DMS53 treated with DMSO at 0.1 percent for 48 hours (cell line): ENCODE measurements around the gene IL3RA.
"Not testable (repeated sequence)": the region's sequence is repeated elsewhere in the genome, so short reads cannot be mapped to it uniquely, and the experiment has no call there.

ENCODE experiments used
- DNase-seq: peaks from one replicate; lab custom pipeline; 2025; ENCODE audit not compliant: unreplicated experiment; lab: John Stamatoyannopoulos, UW

Gene IL3RA

DNA sequence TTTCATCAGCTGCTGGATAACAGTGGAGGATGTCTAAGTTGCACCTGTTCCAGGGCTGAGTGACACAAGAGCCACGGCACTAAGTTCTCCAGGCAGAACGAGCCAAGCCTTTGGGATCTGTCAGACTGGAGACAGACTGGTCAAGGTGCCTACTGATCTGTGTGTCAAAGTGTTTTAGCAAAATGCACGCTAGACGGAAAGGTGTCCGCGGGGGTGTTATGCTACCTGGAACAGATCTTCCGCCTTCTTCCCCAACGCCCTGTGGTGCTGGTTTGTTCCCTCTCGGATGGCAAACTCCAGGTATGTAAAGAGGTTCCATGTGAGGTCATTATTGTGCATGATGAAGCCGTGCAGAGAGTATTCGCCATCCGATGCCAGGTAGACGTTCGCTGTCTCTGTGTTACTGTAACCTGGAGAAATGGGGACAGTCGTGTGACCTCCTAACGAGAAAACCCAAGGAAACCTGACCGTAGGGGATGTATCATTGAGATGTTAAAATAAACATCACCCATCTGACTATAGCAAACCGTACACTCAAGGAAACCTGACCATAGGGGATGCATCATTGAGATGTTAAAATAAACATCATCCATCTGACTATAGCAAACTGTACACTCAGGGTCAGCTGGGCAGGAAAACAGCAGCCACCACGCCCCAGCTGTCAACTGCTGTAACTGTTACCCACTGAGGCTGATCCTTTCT, 85.0 kb downstream of the IL3RA start:
- no peak for DNase-seq

DNA sequence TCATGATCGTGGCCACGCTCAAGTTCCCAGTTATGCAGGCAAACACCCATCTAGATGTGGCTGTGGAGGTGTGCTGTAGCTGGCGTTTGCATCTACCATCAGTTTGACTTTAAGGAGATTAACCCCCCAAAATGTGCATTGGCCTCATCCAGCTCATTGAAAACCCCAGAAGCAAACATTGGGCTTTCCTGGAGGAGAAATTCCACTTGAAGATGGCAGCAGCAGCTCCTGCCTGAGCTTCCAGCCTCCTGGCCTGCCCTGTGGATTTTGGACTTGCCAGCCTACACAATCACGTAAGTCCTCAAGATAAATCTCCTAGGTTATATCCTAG, 85.5 kb downstream of the IL3RA start:
- no peak for DNase-seq

DNA sequence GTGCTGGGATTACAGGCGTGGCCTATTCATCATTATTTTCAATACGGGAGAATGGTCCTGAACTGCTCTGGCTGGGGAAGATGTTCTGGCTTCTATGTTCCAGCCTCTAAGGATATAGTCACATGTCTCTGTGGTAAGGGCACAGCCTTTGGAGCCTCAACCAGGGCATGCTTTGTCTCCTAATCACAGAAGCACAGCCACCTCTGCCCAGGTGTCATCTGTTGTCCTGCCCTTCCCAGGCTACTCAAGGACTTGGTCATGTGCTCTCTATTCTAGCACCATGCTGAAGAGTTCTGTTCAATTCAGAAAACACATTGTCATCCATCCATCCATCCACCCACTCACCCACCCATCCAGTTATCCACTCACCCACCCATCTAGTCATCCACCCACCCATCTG, 86.6 kb downstream of the IL3RA start:
- no peak for DNase-seq

DNA sequence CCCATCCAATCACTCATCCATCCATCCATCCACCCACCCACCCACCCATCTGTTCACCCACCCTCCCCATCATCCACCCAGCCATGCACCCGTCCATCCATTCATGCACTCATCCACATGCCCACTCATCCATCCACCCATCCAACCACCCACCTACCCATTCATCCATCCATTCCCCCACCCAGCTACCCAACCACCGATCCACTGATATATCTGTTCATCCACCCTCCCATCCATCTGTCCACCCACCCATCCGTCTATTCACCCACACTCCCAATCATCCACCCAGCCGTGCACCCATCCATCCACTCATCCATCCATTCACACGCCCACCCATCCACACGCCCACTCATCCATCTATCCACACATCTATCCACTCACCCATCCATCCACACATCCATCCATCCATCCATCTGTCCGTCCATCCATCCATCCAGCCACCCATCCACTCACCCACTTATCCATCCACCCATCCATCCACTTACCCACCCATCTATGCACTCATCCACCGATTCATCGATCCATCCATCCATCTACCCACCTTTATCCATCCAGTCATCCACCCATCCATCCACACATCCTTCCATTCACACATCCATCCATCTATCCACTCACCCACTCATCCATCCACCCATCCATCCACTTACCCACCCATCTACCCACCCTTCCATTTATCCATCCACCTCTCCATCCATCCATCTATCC, 87.7 kb downstream of the IL3RA start:
- DNase-seq, result no peak

DNA sequence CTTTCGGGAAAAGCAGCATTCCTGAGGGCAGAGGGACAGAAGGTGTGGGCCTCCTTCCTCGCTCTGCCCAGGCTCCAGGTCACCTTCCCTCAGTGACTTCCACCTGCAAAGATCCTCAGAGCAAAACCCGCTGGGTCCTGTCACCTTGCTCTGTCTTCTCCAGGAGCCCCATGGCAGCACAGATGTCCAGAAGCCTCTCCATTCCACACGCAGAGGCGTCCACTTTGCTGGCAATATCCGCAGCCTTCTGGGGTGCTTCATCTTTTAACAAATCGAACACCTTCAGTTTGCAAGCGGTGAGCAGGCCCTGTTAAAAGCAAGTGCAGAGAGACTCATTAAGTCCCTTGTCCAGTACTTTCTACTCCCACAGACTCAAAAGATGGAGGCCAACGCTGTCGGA, 88.8 kb downstream of the IL3RA start:
- DNase-seq, result no peak

DNA sequence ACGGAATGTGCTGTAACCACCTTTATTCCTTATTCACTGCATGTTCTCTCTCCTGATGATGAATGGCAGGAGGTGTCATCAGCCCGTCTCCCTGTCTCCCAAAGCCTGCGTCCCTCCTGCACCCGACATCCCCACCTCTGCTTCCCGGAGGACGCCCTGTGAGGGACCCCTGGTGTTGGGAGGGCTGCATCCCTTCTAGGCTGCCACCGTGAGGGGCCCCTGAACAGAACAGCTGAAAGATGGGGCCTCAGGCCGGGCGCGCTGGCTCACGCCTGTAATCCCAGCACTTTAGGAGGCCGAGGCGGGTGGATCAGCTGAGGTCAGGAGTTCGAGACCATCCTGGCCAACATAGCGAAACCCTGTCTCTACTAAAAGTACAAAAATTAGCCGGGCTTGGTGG, 89.7 kb downstream of the IL3RA start:
- DNase-seq, result not testable (repeated sequence)

DNA sequence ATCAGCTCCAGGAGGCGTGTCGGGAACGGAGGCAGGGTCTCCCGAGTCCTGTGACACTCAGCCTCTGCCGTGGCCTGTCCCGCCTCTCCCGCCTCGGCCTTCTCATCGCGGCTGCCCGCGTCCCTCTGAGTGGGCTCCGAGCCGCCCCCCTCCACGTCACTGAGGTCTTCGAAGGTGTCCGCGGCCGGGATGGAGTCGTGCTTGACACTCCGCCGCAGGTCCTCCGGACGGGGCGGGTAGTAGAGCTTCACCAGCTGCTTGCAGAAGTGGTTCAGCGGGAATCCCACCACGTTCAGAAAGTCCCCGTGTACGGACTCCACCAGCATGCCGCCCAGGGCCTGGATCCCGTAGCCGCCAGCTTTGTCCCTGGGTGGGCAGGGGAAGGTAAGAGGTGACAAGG, 91.2 kb downstream of the IL3RA start:
- DNase-seq, result no peak

DNA sequence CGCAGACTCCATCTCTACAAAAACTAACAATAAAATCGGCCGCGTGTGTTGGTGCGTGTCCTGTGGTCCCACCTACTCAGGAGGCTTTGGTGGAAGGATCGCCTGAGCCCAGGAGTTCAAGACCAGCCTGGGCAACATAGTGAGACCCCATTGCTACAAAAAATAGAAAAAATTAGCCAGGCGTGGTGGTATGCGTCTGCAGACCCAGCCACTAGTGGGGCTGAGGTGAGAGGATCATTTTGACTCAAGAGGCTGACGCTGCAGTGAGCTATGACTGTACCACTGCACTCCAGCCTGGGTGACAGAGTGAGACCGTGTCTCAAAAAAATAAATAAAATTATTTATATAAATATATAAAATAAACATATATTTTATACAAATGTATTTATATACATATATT, 93.9 kb downstream of the IL3RA start:
- no peak for DNase-seq
